Fibroblast of skin of right quadriceps (primary cell): ENCODE measurements around the gene MAP4K4.
"Not testable (repeated sequence)": the region's sequence is repeated elsewhere in the genome, so short reads cannot be mapped to it uniquely, and the experiment has no call there.

ENCODE experiments used
- DNase-seq: peaks from one replicate; pipeline ENCODE4 v3.0.0-alpha.2; 2013

The MAP4K4 gene

GRCh38 chr2:101930019-101930418, 232.5 kb downstream of the MAP4K4 start:
- no peak for DNase-seq

- DNase-seq = no peak
Measured at GRCh38 chr2:101930847-101931246, 233.3 kb downstream of the MAP4K4 start.

GRCh38 chr2:101931402-101931801, 233.9 kb downstream of the MAP4K4 start:
- no peak for DNase-seq

GRCh38 chr2:101935764-101936163, 238.3 kb downstream of the MAP4K4 start:
- not testable (repeated sequence) for DNase-seq

- DNase-seq = no peak
Measured at GRCh38 chr2:101942851-101943250, 245.3 kb downstream of the MAP4K4 start.
